ENCODE data around the gene GPR25.

DNA sequence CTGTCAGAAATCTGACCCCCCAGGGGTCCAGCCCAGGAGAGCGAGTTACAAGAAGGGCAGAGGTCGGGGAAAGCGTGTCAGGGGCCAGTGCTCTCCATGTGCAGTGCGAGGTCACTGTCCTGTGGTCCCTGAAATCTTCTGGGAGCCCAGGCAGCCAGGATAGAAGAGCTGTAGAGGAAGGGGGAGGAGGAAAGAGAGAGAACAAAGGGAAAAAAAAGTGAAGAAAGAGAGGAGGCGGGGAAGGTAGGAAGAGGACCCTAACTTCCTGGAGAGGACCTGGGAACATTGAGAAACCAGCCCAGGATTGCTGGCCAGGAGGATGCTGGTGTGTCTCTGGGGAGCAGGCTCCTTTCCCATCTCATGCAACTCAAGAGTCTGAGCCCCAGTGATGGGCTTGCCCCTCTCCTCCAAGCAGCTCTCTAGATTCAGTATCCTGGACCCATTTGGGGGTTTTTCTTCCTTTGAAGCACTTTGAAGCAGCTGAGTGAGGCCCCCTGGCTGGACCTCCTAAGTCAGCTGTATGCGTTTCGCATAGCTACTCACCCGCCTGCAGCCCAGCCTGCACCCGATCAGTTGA, 15.1 kb downstream of the GPR25 start:
- TF ChIP-seq, protein P1, sequence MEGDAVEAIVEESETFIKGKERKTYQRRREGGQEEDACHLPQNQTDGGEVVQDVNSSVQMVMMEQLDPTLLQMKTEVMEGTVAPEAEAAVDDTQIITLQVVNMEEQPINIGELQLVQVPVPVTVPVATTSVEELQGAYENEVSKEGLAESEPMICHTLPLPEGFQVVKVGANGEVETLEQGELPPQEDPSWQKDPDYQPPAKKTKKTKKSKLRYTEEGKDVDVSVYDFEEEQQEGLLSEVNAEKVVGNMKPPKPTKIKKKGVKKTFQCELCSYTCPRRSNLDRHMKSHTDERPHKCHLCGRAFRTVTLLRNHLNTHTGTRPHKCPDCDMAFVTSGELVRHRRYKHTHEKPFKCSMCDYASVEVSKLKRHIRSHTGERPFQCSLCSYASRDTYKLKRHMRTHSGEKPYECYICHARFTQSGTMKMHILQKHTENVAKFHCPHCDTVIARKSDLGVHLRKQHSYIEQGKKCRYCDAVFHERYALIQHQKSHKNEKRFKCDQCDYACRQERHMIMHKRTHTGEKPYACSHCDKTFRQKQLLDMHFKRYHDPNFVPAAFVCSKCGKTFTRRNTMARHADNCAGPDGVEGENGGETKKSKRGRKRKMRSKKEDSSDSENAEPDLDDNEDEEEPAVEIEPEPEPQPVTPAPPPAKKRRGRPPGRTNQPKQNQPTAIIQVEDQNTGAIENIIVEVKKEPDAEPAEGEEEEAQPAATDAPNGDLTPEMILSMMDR (optimal IDR thresholded peaks at IDR 0.05 in 1 of 3, IDR thresholded peaks at IDR 0.05 in 1 of 3, conservative IDR thresholded peaks at IDR 0.05 in 1 of 3; ENCODE audit: extremely low read depth in 1 of 3, insufficient read depth in 2 of 3, low read length in 3 of 3): no peak
- no peak for TF ChIP-seq EZH2 (IDR thresholded peaks at IDR 0.05; ENCODE audit: low read length)

All from keratinocyte (primary cell).